Panc1 (cell line): ENCODE results near the gene MRPS23.

Experiments
- POLR2AphosphoS5 ChIP-seq: IDR thresholded peaks from 2 replicates; pipeline ENCODE4 v1.6.1; 2012; ENCODE audit warnings: mild to moderate bottlenecking, low read depth, low read length, moderate library complexity
- REST ChIP-seq, 2 experiments: IDR thresholded peaks; 2 replicates each; pipeline ENCODE4 v1.6.1; 2011 to 2012; ENCODE audit warnings: low read depth in 2 of 2, control low read depth in 1 of 2, low read length in 1 of 2, mild to moderate bottlenecking in 1 of 2, moderate library complexity in 1 of 2; ENCODE audit not compliant: insufficient read depth in 1 of 2
- SIN3A ChIP-seq: IDR thresholded peaks from 2 replicates; pipeline ENCODE4 v1.6.1; 2012; ENCODE audit warnings: low read depth, mild to moderate bottlenecking, low read length, moderate library complexity, borderline replicate concordance; ENCODE audit not compliant: insufficient read depth
- TCF7L2 ChIP-seq: IDR thresholded peaks from 2 replicates; pipeline ENCODE4 v1.6.1; 2011; ENCODE audit warnings: mild to moderate bottlenecking, low read depth, low read length, inconsistent platforms
- TF ChIP-seq, protein P1 (sequence below): fragments of 450-650 bp; IDR thresholded peaks from 2 replicates; pipeline ENCODE4 v1.5.1; 2017; ENCODE audit warnings: mild to moderate bottlenecking

DNA sequence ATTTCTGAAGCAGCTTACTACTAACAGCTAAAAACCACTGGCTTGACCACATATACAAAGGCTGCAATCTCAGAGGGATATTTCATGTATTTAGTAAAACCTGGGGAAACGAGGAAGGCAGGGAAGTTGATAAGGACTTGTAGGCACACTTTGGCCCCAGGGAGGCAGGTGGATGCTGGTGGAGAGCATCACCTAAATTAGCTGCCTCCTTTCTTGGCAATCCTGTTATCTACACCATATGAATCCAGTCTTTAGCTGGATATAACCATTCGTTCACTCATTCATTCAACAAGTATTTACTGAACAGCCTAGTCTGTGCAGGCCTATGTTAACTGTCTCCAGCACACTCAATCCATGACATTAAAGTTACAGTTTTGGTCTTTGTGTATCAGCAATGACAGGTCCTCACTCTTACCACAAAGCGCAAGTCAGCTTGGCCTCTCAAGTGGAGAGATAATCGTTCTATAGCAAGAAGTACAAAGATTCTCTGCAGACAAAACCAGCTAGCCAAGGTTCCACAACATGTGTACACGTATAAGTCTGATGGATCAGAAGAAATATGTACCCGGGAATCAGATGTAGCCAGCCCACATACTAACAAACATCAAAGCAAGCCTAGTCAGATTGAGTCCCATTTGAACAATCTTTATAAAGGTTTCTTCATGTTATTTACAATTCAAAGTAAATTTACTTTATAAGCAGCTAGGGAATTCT, 10.8 kb downstream of the MRPS23 start:
- TF ChIP-seq, protein P1, sequence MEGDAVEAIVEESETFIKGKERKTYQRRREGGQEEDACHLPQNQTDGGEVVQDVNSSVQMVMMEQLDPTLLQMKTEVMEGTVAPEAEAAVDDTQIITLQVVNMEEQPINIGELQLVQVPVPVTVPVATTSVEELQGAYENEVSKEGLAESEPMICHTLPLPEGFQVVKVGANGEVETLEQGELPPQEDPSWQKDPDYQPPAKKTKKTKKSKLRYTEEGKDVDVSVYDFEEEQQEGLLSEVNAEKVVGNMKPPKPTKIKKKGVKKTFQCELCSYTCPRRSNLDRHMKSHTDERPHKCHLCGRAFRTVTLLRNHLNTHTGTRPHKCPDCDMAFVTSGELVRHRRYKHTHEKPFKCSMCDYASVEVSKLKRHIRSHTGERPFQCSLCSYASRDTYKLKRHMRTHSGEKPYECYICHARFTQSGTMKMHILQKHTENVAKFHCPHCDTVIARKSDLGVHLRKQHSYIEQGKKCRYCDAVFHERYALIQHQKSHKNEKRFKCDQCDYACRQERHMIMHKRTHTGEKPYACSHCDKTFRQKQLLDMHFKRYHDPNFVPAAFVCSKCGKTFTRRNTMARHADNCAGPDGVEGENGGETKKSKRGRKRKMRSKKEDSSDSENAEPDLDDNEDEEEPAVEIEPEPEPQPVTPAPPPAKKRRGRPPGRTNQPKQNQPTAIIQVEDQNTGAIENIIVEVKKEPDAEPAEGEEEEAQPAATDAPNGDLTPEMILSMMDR = no peak
- no peak for TF ChIP-seq TCF7L2
- TF ChIP-seq POLR2AphosphoS5 = no peak
- TF ChIP-seq REST (IDR thresholded peaks at IDR 0.05; ENCODE audit: insufficient read depth in 1 of 2, low read depth in 2 of 2, low read length in 1 of 2) = no peak
- TF ChIP-seq SIN3A = no peak
